SIG-M5 (cell line): ENCODE measurements around the gene ERGIC1.

ENCODE experiments used
- DNase-seq: peaks from one replicate; lab custom pipeline; 2025; lab: John Stamatoyannopoulos, UW

ERGIC1 gene

GRCh38 chr5:172902497-172903472 lies 68.7 kb downstream of the ERGIC1 start:
- no peak for DNase-seq

GRCh38 chr5:172903790-172904189 lies 69.7 kb downstream of the ERGIC1 start:
- no peak for DNase-seq

GRCh38 chr5:172904312-172904642 lies 70.2 kb downstream of the ERGIC1 start:
- DNase-seq: no peak

GRCh38 chr5:172904643-172905345 lies 70.7 kb downstream of the ERGIC1 start:
- DNase-seq: no peak

GRCh38 chr5:172905346-172906140 lies 71.5 kb downstream of the ERGIC1 start:
- DNase-seq: no peak

- DNase-seq: no peak
These were observed 72.4 kb downstream of the ERGIC1 start for GRCh38 chr5:172906436-172906835.

GRCh38 chr5:172906888-172907287 lies 72.8 kb downstream of the ERGIC1 start:
- no peak for DNase-seq

- DNase-seq: no peak
These were observed 73.6 kb downstream of the ERGIC1 start for GRCh38 chr5:172907657-172908056.

GRCh38 chr5:172908662-172909061 lies 74.6 kb downstream of the ERGIC1 start:
- no peak for DNase-seq

GRCh38 chr5:172909931-172910502 lies 76.0 kb downstream of the ERGIC1 start:
- no peak for DNase-seq

- DNase-seq: no peak
These were observed 77.0 kb downstream of the ERGIC1 start for GRCh38 chr5:172910828-172911627.

GRCh38 chr5:172911628-172911880 lies 77.5 kb downstream of the ERGIC1 start:
- DNase-seq: no peak

GRCh38 chr5:172911976-172912375 lies 77.9 kb downstream of the ERGIC1 start:
- DNase-seq: no peak

GRCh38 chr5:172913117-172913850 lies 79.2 kb downstream of the ERGIC1 start:
- no peak for DNase-seq

GRCh38 chr5:172915514-172915913 lies 81.5 kb downstream of the ERGIC1 start:
- DNase-seq: no peak

- DNase-seq: no peak
These were observed 84.6 kb downstream of the ERGIC1 start for GRCh38 chr5:172918421-172919371.

- DNase-seq: no peak
These were observed 85.7 kb downstream of the ERGIC1 start for GRCh38 chr5:172919525-172920446.

- DNase-seq: no peak
These were observed 86.4 kb downstream of the ERGIC1 start for GRCh38 chr5:172920447-172920849.

- DNase-seq: no peak
These were observed 86.9 kb downstream of the ERGIC1 start for GRCh38 chr5:172920995-172921394.
